Activated CD4-positive, alpha-beta T cell treated with anti-CD3 and anti-CD28 coated beads, Interleukin-2, amount 50 U/mL, for 24 hours (primary cell): ENCODE results near the gene LSM3.

ENCODE experiments used
- DNase-seq, 2 donors: peaks; one replicate each; pipeline ENCODE4 v3.0.0-alpha.2; 2020; ENCODE audit warnings: low read depth in 1 of 2, low spot score in 1 of 2

Gene LSM3

GRCh38 chr3:14236902-14237301 lies 58.3 kb downstream of the LSM3 start:
- no peak for DNase-seq

GRCh38 chr3:14237457-14237856 lies 58.8 kb downstream of the LSM3 start:
- no peak for DNase-seq

- DNase-seq, result no peak
Observed at GRCh38 chr3:14238356-14238755, 59.7 kb downstream of the LSM3 start.

GRCh38 chr3:14238930-14239329 lies 60.3 kb downstream of the LSM3 start:
- no peak for DNase-seq

GRCh38 chr3:14239940-14240339 lies 61.3 kb downstream of the LSM3 start:
- DNase-seq, result no peak

- DNase-seq, result no peak
Observed at GRCh38 chr3:14240366-14240765, 61.7 kb downstream of the LSM3 start.

GRCh38 chr3:14241716-14242115 lies 63.1 kb downstream of the LSM3 start:
- DNase-seq, result no peak

GRCh38 chr3:14242490-14243311 lies 64.1 kb downstream of the LSM3 start:
- DNase-seq, result no peak

- DNase-seq, result no peak
Observed at GRCh38 chr3:14243782-14244181, 65.2 kb downstream of the LSM3 start.

GRCh38 chr3:14244521-14245247 lies 66.1 kb downstream of the LSM3 start:
- no peak for DNase-seq

GRCh38 chr3:14245248-14245639 lies 66.6 kb downstream of the LSM3 start:
- DNase-seq, result no peak

- DNase-seq, result no peak
Observed at GRCh38 chr3:14245822-14246221, 67.2 kb downstream of the LSM3 start.

GRCh38 chr3:14246414-14246813 lies 67.8 kb downstream of the LSM3 start:
- no peak for DNase-seq

GRCh38 chr3:14248477-14248848 lies 69.8 kb downstream of the LSM3 start:
- DNase-seq, result no peak

- no peak for DNase-seq
Observed at GRCh38 chr3:14248849-14249523, 70.4 kb downstream of the LSM3 start.
